T-helper 1 cell treated with Interleukin-12 subunit alpha and Interleukin-12 subunit beta and Interleukin-4 antibody, amounts not matched to agents 30 ng/mL and 1 ng/mL, for 36 hours (primary cell): ENCODE measurements around the gene GGTLC2. TPM values are rescaled to one million over a fixed set of nuclear protein-coding genes. Genes with fewer than 3 reads are reported as not detected.
"Not testable (repeated sequence)": the region's sequence is repeated elsewhere in the genome, so short reads cannot be mapped to it uniquely, and the experiment has no call there.

Source experiments
- intact Hi-C: fragments of 100-400 bp; cut with micrococcal nuclease; formaldehyde crosslinking; loops from one replicate; pipeline ENCODE4 v1.15.1; 2024
- total RNA-seq: library from RNA; stranded (reverse); gene quantifications from 2 replicates; pipeline ENCODE4 v1.2.3, GENCODE V29; 2022

Gene GGTLC2
- total RNA-seq: not detected in 2 replicates

DNA sequence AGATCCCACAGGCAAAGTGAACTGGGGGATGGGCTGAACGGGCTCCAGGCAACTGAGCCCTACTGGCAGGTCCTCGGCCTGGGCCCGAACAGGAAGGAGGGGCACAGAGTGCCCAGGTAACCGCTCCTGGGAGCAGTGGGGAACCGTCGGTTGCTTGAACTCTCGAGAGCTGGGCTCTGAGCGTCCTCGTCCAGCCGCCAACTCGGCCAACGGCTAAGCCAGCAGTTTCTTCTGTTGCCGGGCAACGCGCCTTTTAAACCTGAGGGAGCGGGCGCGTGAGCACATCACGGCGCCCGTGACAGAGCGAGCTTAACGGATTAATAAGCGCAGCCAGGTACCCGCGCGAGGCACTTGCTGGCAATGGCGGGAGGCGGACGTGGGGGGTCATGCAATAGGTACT, at the start of gene GGTLC2:
TSS of gene GGTLC2 (plus strand) at position 301 of the 400 bp plus-strand sequence. CDS start 1,732 bp downstream, outside the sequence.
- intact Hi-C loops: not testable (repeated sequence)

- intact Hi-C loops: no loop called here
Observed at GRCh38 chr22:22595001-22595835, 49.2 kb upstream of the GGTLC2 start.

GRCh38 chr22:22598144-22598543, 46.3 kb upstream of the GGTLC2 start:
- intact Hi-C loops: no loop called here

GRCh38 chr22:22599248-22599647, 45.2 kb upstream of the GGTLC2 start:
- intact Hi-C loops: no loop called here

GRCh38 chr22:22600531-22601261, 43.7 kb upstream of the GGTLC2 start:
- intact Hi-C loops: no loop called here

- intact Hi-C loops: no loop called here
Observed at GRCh38 chr22:22603470-22603947, 40.9 kb upstream of the GGTLC2 start.

GRCh38 chr22:22604326-22605073, 39.9 kb upstream of the GGTLC2 start:
- intact Hi-C loops: no loop called here

DNA sequence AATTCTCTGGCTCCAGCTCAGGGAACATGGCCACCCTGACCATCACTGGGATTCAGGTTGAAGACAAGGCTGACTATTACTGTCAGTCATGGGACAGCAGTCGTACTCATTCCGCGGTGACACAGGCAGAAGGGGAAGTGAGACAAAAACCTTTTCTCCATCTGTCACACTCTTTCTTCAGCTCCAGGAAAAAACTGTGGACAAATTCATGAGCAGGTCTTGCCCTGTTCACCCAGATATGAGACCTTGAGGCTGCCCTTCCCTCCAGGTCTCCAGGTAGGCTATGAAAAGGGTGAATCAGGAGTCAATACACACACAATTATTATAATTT, 39.4 kb upstream of the GGTLC2 start:
- intact Hi-C loops: no loop called here

GRCh38 chr22:22608022-22608421, 36.4 kb upstream of the GGTLC2 start:
- intact Hi-C loops: not testable (repeated sequence)

DNA sequence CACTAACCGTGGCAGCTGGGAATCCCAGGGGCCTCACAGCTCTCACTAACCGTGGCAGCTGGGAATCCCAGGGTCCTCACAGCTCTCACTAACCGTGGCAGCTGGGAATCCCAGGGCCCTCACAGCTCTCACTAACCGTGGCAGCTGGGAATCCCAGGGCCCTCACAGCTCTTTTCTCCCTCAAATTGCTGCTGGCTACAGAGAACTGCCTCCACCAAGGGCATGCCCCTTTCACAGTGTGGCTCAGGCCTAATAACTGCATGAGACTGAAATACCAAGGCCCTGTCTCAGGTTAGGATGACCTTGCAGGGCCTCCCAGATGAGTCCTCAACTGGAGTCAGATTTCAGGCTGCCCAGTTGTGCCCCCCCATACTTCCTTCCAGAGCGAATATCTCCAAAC, 35.1 kb upstream of the GGTLC2 start:
- intact Hi-C loops: no loop called here

GRCh38 chr22:22612516-22612915, 31.9 kb upstream of the GGTLC2 start:
- intact Hi-C loops: no loop called here

GRCh38 chr22:22614065-22614464, 30.3 kb upstream of the GGTLC2 start:
- intact Hi-C loops: no loop called here

DNA sequence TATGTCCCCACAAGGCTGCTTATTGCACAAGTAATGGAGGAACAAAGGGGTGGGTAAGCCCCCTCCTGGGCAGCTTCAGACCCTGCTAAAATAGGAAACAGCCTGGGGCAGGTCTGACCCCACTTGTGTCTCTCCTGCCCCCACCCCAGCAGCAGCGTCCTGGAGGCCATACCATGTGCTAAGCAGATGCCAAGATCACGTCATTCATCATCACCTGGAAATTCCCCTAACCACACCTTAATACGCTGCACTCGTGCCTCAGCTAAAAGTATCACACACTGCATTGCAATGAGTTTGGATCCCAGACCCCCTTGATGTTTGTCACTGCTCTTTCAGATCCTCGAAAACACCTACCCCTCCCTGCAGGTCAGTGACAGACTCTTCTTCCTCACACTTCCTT, 27.8 kb upstream of the GGTLC2 start:
- intact Hi-C loops: no loop called here

DNA sequence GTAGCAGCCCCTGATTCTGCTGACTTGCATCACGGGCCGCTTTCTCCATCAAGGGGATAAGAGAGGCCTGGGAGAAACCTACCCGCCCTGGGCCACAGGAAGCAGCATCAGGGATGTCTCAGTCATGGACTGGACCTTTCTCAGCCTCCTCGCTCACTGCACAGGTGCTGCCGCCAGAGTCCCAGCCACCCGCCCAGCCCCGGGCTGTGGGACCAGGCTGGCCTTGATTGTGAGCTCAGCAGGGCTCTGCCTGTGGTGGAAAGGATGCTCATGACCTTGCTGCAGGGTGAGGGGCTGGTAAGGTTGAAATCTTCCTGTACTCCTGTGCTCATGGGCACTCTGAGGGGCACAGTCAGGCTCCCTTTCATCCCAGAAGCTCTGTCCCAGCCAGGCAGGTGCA, 26.0 kb upstream of the GGTLC2 start:
- intact Hi-C loops: no loop called here

GRCh38 chr22:22618923-22619322, 25.5 kb upstream of the GGTLC2 start:
- intact Hi-C loops: no loop called here

DNA sequence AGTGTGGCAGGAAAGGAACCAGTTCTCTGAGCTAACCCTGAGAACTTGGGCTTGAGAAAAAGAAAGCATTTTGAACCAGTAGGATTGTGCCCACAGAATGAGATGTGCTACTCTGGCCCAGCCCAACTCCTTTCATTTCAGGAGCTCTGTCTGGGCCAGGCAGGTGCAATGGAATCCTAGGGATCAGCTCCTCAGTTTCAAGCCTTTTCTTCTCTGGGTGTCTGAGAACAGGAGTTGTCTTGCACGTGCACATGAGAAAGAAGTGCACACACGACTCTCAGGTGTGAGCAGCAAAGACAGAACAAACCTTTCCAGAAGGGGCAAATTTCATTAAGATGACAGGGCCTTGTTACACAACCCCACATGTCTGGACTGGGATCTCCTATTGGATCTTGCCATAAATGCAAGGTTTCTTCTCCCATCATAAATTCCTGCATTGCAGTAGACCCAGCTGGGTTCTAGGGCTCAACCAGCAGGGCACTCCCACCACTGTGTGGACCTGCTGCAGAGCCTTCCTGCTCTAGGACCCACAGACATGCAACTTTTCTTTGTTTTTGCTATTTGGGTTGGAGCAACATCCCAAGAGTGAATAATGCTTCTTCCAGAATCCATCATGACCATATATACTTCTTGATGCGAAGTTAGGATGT, 24.5 kb upstream of the GGTLC2 start:
- intact Hi-C loops: no loop called here

DNA sequence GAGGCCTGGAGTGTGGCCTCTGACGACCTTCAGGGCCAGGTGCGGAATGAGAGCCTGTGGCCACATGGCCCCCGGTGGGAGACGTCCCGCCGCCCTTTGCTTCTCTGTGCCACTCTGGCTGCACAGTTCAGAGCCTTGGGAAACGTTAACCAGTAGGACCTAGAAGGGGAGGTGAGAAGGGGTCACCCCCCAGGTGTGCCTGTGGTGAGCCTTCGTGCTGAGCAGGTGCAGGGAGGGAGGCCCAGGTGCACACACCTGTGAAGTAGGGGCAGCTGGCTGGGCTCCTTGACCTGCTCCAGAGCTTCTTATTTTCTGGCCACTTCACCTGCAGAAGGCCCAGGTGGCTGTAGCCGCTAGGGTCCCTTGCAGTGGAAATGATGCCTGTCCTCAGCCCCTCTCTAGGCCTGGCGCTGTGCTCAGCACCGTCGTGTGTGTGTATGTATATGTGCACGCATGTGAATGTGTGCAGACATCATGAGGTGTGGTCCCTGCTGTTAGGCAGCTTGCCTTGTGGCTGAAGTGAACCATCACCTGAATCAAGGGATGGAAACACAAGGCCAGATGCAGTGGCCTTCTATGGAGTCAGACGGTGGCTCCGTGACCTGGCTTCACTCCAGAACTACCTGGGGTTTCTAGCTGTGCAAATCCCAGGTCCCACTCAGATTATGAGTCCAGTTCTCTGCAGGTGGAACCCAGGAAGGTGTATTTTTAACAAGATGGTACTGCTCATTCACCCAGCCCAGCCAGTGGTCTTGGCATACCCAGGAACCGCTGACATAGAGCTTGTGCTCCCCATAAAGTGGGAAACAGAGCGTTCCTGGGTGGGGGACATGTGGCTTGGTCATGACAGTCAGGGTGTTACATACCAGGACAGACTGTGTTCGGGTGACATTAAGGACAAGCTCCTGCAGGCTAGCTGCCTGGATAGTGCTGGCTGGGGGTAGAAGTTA, 15.6 kb upstream of the GGTLC2 start:
- intact Hi-C loops: not testable (repeated sequence)

DNA sequence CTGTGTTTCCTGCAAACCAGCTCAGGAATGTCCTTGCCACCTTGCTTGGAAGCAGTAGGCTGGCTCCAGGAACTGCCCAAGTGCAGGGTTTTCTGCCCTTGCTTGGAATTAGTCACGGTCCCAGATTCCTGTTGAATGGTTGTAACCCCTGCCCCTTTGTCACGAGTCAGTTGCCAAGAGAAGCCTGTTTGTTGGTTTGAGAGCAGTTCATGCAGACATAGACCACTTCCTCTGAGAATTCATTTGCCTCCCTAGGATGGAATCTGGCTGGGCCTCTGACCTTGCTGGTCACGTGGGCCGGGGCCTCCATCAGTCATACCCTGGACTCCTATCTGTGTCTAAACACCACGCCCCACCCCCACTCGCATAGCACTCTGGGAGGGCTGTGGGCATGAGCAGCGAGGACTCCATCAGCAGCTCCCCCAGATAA, 13.2 kb upstream of the GGTLC2 start:
- intact Hi-C loops: not testable (repeated sequence)

GRCh38 chr22:22632226-22632625, 12.2 kb upstream of the GGTLC2 start:
- intact Hi-C loops: not testable (repeated sequence)

- intact Hi-C loops: not testable (repeated sequence)
Observed at GRCh38 chr22:22633533-22633932, 10.9 kb upstream of the GGTLC2 start.
